H1 (cell line): Measurements from ENCODE around the gene SLC22A31. TPM values are rescaled to one million over a fixed set of nuclear protein-coding genes. Genes with fewer than 3 reads are reported as not detected.

Experiments
- BRCA1 ChIP-seq: IDR thresholded peaks from 2 replicates; pipeline ENCODE4 v1.6.1; 2012; ENCODE audit warnings: low read depth, low read length, improper control_type of control experiment
- CBX5 ChIP-seq: fragments of 300-800, 300-1000 bp; sonication (generic); IDR thresholded peaks from 2 replicates; pipeline ENCODE4 v1.7.1; 2016; ENCODE audit warnings: antibody characterized with exemption, low read length, low read depth
- POU5F1 ChIP-seq: IDR thresholded peaks from 2 replicates; pipeline ENCODE4 v1.6.1; 2011; ENCODE audit warnings: low read depth, mild to moderate bottlenecking, low read length, moderate library complexity
- SIRT6 ChIP-seq: IDR thresholded peaks from one replicate; pipeline ENCODE4 v1.7.1; 2012; ENCODE audit warnings: low read length, inconsistent platforms
- SIX5 ChIP-seq: IDR thresholded peaks from 2 replicates; pipeline ENCODE4 v1.6.1; 2011; ENCODE audit warnings: mild to moderate bottlenecking, low read depth, low read length
- TAF7 ChIP-seq: optimal IDR thresholded peaks from 2 replicates; pipeline ENCODE3; 2011; ENCODE audit warnings: low read depth, mild to moderate bottlenecking, inconsistent platforms, low read length, moderate library complexity, borderline replicate concordance
- TEAD4 ChIP-seq: IDR thresholded peaks from 2 replicates; pipeline ENCODE4 v1.6.1; 2012; ENCODE audit warnings: low read depth, low read length, inconsistent platforms, mixed read lengths
- polyA plus RNA-seq, 7 experiments: library from polyadenylated mRNA; depleted of rRNA in 3 of 7; stranded (reverse) in 5 of 7; unstranded in 2 of 7; fragments of >200 nt in 5 of 7; fragments of 200-250 nt in 2 of 7; gene quantifications; 1 replicate in 5 of 7; 2 replicates in 1 of 7; 4 replicates in 1 of 7; pipeline versions ENCODE4 v1.2.1 to v1.2.3, GENCODE V29; 2011 to 2013; ENCODE audit warnings: missing spikeins in 2 of 7, mixed read lengths in 2 of 7
- total RNA-seq: library from RNA; stranded (reverse); fragmentation: NEBNext Ultra II Directional; extraction: Animal tissue kit (Norgen Biotek cat#: 25700); gene quantifications from 2 replicates; pipeline ENCODE4 v1.2.1, GENCODE V29; 2021
- TF ChIP-seq, protein P1 (sequence below): IDR thresholded peaks from 2 replicates; pipeline ENCODE4 v1.6.1; 2012; ENCODE audit warnings: inconsistent platforms

The SLC22A31 gene
- total and polyA plus RNA-seq, 2 of the 8 experiments (the other 6 are each of a cell fraction or from before 2014, with no cell fraction given): 7.7 to 10.6 TPM

DNA sequence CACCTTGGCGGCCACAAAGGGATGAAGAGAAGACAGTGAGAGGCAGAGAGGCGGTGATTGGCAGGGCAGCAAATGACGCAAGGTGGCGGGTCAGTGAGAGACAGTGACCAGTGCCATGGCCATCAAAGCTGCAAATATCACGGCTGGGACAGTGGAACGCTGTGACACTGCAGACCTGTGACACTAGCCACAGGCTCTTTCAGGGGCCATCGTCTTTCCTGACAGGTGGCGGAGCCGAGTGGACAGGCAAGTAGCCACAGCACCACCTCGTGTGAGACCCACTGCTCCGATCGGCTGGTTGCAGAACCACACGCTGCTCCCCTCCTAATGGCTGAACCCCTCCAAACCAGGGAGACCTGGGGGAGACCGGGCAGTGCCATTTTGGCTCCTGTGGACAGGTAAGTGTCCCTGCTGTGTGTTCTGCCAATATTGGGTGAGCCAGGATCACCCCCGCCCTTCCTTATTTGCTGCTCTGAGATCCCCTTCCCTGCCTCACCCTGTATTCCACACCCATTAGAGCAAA lies 9.2 kb upstream of the SLC22A31 start (continued):
- TF ChIP-seq TAF7: no peak
- TF ChIP-seq POU5F1: no peak
- TF ChIP-seq SIRT6: no peak
- TF ChIP-seq, protein P1, sequence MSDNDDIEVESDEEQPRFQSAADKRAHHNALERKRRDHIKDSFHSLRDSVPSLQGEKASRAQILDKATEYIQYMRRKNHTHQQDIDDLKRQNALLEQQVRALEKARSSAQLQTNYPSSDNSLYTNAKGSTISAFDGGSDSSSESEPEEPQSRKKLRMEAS: no peak
- TF ChIP-seq CBX5: no peak
- TF ChIP-seq BRCA1: no peak
- TF ChIP-seq SIX5: no peak
- no peak for TF ChIP-seq TEAD4
- TF ChIP-seq, all 59 proteins: peak for 0
